Thyroid gland (tissue), 4 donors: Measurements from ENCODE around the gene SCAF4. TPM values are rescaled to one million over a fixed set of nuclear protein-coding genes. Genes with fewer than 3 reads are reported as not detected.

ENCODE experiments used
- DNase-seq, 2 donors: peaks; one replicate each; pipeline ENCODE4 v3.0.0-alpha.2; 2019
- H3K27ac ChIP-seq, 3 donors: fragments of 200-600 bp; sonication (generic); 1 replicate in 2 of 3; 2 replicates in 1 of 3; pipeline ENCODE4 v1.5.1; 2016 to 2019; ENCODE audit warnings: mild to moderate bottlenecking in 1 of 3, moderate library complexity in 1 of 3
- H3K27me3 ChIP-seq: fragments of 200-600 bp; sonication (generic); one replicate; pipeline ENCODE4 v1.5.1; 2019
- H3K36me3 ChIP-seq, 2 donors: fragments of 200-600 bp; sonication (generic); one replicate each; pipeline ENCODE4 v1.5.1; 2016 to 2019
- H3K4me1 ChIP-seq, 2 donors: fragments of 200-600 bp; sonication (generic); one replicate each; pipeline ENCODE4 v1.5.1; 2017 to 2019
- H3K4me3 ChIP-seq, 3 donors: fragments of 200-600 bp; sonication (generic); replicated peaks in 1 of 3; 1 replicate in 2 of 3; 2 replicates in 1 of 3; pipeline ENCODE4 v1.5.1; 2016; ENCODE audit warnings: mild to moderate bottlenecking in 1 of 3
- H3K9me3 ChIP-seq: fragments of 200-600 bp; sonication (generic); one replicate; pipeline ENCODE4 v1.5.1; 2017
- CTCF ChIP-seq, 6 experiments: fragments of 200-600 bp in 3 of 6; fragments of 450-650 bp in 3 of 6; sonication (generic) in 3 of 6; IDR thresholded peaks; one replicate each; pipeline ENCODE4 v1.5.1; 2016 to 2019; ENCODE audit warnings: antibody characterized with exemption in 6 of 6, mild to moderate bottlenecking in 2 of 6, inconsistent platforms in 1 of 6, moderate library complexity in 1 of 6
- POLR2A ChIP-seq, 2 donors: fragments of 450-650 bp; IDR thresholded peaks; one replicate each; pipeline ENCODE4 v1.6.1; 2017; ENCODE audit warnings: antibody characterized with exemption in 2 of 2, mild to moderate bottlenecking in 2 of 2, moderate library complexity in 1 of 2
- WGBS, 2 donors: methylation state at CpG; one replicate each; pipeline ENCODE4 v1.1.5; 2017; 5-methylcytosine and 5-hydroxymethylcytosine counted together
- intact Hi-C: fragments of 100-400 bp; cut with DNase I; formaldehyde crosslinking; loops from one replicate; pipeline ENCODE4 v1.15.1; 2023
- total RNA-seq, 4 donors: library from RNA; depleted of rRNA; stranded (reverse); fragments of >200 nt; gene quantifications; one replicate each; pipeline ENCODE4 v1.2.3, GENCODE V29; 2016

The SCAF4 gene
- total RNA-seq, 4 donors from 2014 or later, result 13.0 to 27.4 (median 18.7) TPM

GRCh38 chr21:31684918-31685317 is 47.0 kb downstream of the SCAF4 start:
- Histone ChIP-seq H3K36me3 (peaks cover 47 to 51% of the 10 kb centered on the region in 2 donors), H3K27me3 (no peaks in the 10 kb centered on the region), H3K27ac (no peak overlapping the region), H3K4me1 (no peaks in the 10 kb centered on the region), H3K4me3 (no peak overlapping the region), H3K9me3 (no peaks in the 10 kb centered on the region)
- no peak for DNase-seq
- intact Hi-C loops, result no loop called here
- 92 to 93% methylated on average over 7 of the region's 7 CpGs for WGBS, 2 donors
- no peak for TF ChIP-seq CTCF (IDR thresholded peaks at IDR 0.05)
- TF ChIP-seq POLR2A (IDR thresholded peaks at IDR 0.05), result no peak

GRCh38 chr21:31683029-31683428 is 48.9 kb downstream of the SCAF4 start:
- Histone ChIP-seq H3K36me3 (peaks cover 45 to 47% of the 10 kb centered on the region in 2 donors), H3K27ac (no peak overlapping the region), H3K4me3 (no peak overlapping the region), H3K27me3 (no peaks in the 10 kb centered on the region), H3K9me3 (no peaks in the 10 kb centered on the region), H3K4me1 (no peaks in the 10 kb centered on the region)
- 90 to 93% methylated on average over 5 of the region's 5 CpGs for WGBS, 2 donors
- intact Hi-C loops, result no loop called here
- TF ChIP-seq POLR2A (IDR thresholded peaks at IDR 0.05) (no peak), CTCF (IDR thresholded peaks at IDR 0.05) (no peak)
- no peak for DNase-seq

- Histone ChIP-seq H3K27me3 (no peaks in the 10 kb centered on the region), H3K27ac (no peak overlapping the region), H3K4me3 (no peak overlapping the region), H3K36me3 (peaks cover 42 to 45% of the 10 kb centered on the region in 2 donors), H3K4me1 (no peaks in the 10 kb centered on the region), H3K9me3 (no peaks in the 10 kb centered on the region)
- TF ChIP-seq POLR2A (IDR thresholded peaks at IDR 0.05) (no peak), CTCF (IDR thresholded peaks at IDR 0.05) (no peak)
- DNase-seq, result no peak
- intact Hi-C loops, result no loop called here
Observed at GRCh38 chr21:31682620-31683019, 49.3 kb downstream of the SCAF4 start.

GRCh38 chr21:31678478-31678877 is 53.4 kb downstream of the SCAF4 start:
- intact Hi-C loops, result no loop called here
- Histone ChIP-seq H3K27me3 (no peaks in the 10 kb centered on the region), H3K27ac (no peak overlapping the region), H3K36me3 (peaks cover 6 to 13% of the 10 kb centered on the region in 2 donors), H3K9me3 (no peaks in the 10 kb centered on the region), H3K4me3 (no peak overlapping the region), H3K4me1 (no peaks in the 10 kb centered on the region)
- DNase-seq, result no peak
- 94 to 95% methylated on average over 2 of the region's 2 CpGs for WGBS, 2 donors
- TF ChIP-seq CTCF (IDR thresholded peaks at IDR 0.05), result no peak
- TF ChIP-seq POLR2A (IDR thresholded peaks at IDR 0.05), result no peak

- Histone ChIP-seq H3K27ac (no peak overlapping the region), H3K36me3 (peaks cover under 1 to 2% of the 10 kb centered on the region in 2 donors), H3K4me3 (no peak overlapping the region), H3K4me1 (no peaks in the 10 kb centered on the region), H3K27me3 (no peaks in the 10 kb centered on the region), H3K9me3 (no peaks in the 10 kb centered on the region)
- TF ChIP-seq POLR2A (IDR thresholded peaks at IDR 0.05) (no peak), CTCF (IDR thresholded peaks at IDR 0.05) (no peak)
- DNase-seq, result no peak
- WGBS, 2 donors, result 97 to 98% methylated on average over 3 of the region's 3 CpGs
- intact Hi-C loops, result no loop called here
Observed at GRCh38 chr21:31677047-31677446, 54.9 kb downstream of the SCAF4 start.
